Stimulated activated CD8-positive, alpha-beta memory T cell treated with anti-CD3 and anti-CD28 coated beads, Interleukin-4, amount 100 ng/mL, for 1 hour (primary cell): Measurements from ENCODE around the gene CEP85L.

ENCODE experiments used
- DNase-seq, 2 donors: peaks; one replicate each; pipeline ENCODE4 v3.0.0-alpha.2; 2020; ENCODE audit warnings: low read depth in 2 of 2, low spot score in 1 of 2

CEP85L gene

GRCh38 chr6:118625833-118626232, 25.6 kb downstream of the CEP85L start:
- no peak for DNase-seq

- DNase-seq = no peak
Measured at GRCh38 chr6:118621799-118622470, 29.5 kb downstream of the CEP85L start.

GRCh38 chr6:118620202-118620601, 31.2 kb downstream of the CEP85L start:
- DNase-seq = no peak

GRCh38 chr6:118618676-118619377, 32.6 kb downstream of the CEP85L start:
- DNase-seq = peak; percentile 39 to 41

GRCh38 chr6:118617417-118617816, 34.0 kb downstream of the CEP85L start:
- no peak for DNase-seq

- no peak for DNase-seq
Measured at GRCh38 chr6:118611334-118611733, 40.1 kb downstream of the CEP85L start.

GRCh38 chr6:118606858-118607257, 44.5 kb downstream of the CEP85L start:
- DNase-seq = no peak

GRCh38 chr6:118606268-118606667, 45.1 kb downstream of the CEP85L start:
- DNase-seq = no peak

- DNase-seq = no peak
Measured at GRCh38 chr6:118603372-118603771, 48.0 kb downstream of the CEP85L start.

GRCh38 chr6:118602300-118602699, 49.1 kb downstream of the CEP85L start:
- DNase-seq = no peak

GRCh38 chr6:118598324-118598723, 53.1 kb downstream of the CEP85L start:
- no peak for DNase-seq

GRCh38 chr6:118597636-118598035, 53.8 kb downstream of the CEP85L start:
- no peak for DNase-seq

GRCh38 chr6:118596774-118597320, 54.5 kb downstream of the CEP85L start:
- no peak for DNase-seq

- no peak for DNase-seq
Measured at GRCh38 chr6:118594877-118595276, 56.5 kb downstream of the CEP85L start.

- no peak for DNase-seq
Measured at GRCh38 chr6:118591897-118592296, 59.5 kb downstream of the CEP85L start.

- DNase-seq = no peak
Measured at GRCh38 chr6:118589649-118590365, 61.6 kb downstream of the CEP85L start.

GRCh38 chr6:118589186-118589585, 62.2 kb downstream of the CEP85L start:
- no peak for DNase-seq

- no peak for DNase-seq
Measured at GRCh38 chr6:118588626-118589025, 62.8 kb downstream of the CEP85L start.

GRCh38 chr6:118586746-118587485, 64.5 kb downstream of the CEP85L start:
- DNase-seq = no peak

GRCh38 chr6:118584911-118585310, 66.5 kb downstream of the CEP85L start:
- no peak for DNase-seq

GRCh38 chr6:118581489-118581959, 69.9 kb downstream of the CEP85L start:
- no peak for DNase-seq
